Upper lobe of left lung (tissue), 4 donors: Measurements from ENCODE around the gene PYROXD2.

Experiments
- CTCF ChIP-seq, 6 experiments: fragments of 450-650 bp in 4 of 6; fragments of 200-600 bp in 2 of 6; sonication (generic) in 2 of 6; IDR thresholded peaks; one replicate each; pipeline ENCODE4 v1.5.1; 2016 to 2019; ENCODE audit warnings: antibody characterized with exemption in 6 of 6
- POLR2A ChIP-seq, 4 donors: fragments of 450-650 bp; IDR thresholded peaks; one replicate each; pipeline ENCODE4 v1.5.1; 2016 to 2017; ENCODE audit warnings: antibody characterized with exemption in 4 of 4, mild to moderate bottlenecking in 2 of 4
- POLR2AphosphoS5 ChIP-seq, 2 donors: sonication (generic); formaldehyde crosslinking; IDR thresholded peaks; one replicate each; pipeline ENCODE4 v1.5.1; 2017; ENCODE audit warnings: antibody characterized with exemption in 2 of 2

- TF ChIP-seq CTCF (IDR thresholded peaks at IDR 0.05) (no peak), POLR2A (IDR thresholded peaks at IDR 0.05) (no peak), POLR2AphosphoS5 (IDR thresholded peaks at IDR 0.05) (no peak)
These were observed 41.9 kb upstream of the PYROXD2 start for GRCh38 chr10:98456686-98457482.
